ENCODE measurements around the gene PDE11A. TPM values are rescaled to one million over a fixed set of nuclear protein-coding genes. Genes with fewer than 3 reads are reported as not detected.

The PDE11A gene
- total RNA-seq, 1 donor from 2014 or later = 2.0 TPM

DNA sequence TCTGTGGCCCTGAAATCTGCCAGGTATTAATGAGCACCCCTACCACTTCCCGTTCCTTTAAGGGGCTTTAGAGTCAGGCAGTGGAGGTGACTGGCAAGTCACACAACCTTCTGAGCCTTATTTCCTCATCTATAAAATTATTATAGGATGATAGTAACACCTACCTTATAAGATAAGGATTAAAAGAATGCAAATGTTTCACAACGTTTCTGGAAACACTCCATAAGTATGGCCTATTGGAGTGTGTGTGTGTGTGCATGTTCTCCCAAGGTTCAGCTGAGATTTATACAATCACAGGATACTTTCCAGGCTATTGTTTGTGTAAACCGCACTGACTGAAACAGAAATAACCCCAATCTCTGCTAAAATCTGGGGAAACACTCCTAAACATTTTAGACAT lies 176.0 kb downstream of the PDE11A start:
- Mint-ChIP-seq H3K4me3 (no peak overlapping the region), H3K27me3 (no peaks in the 10 kb centered on the region), H3K36me3 (no peaks in the 10 kb centered on the region), H3K27ac (no peak overlapping the region), H3K9me3 (no peaks in the 10 kb centered on the region), H3K4me1 (ENCODE audit: unreplicated experiment) (no peaks in the 10 kb centered on the region)
- DNase-seq (ENCODE audit: extremely low spot score, unreplicated experiment) = no peak
- TF ChIP-seq, protein P1, sequence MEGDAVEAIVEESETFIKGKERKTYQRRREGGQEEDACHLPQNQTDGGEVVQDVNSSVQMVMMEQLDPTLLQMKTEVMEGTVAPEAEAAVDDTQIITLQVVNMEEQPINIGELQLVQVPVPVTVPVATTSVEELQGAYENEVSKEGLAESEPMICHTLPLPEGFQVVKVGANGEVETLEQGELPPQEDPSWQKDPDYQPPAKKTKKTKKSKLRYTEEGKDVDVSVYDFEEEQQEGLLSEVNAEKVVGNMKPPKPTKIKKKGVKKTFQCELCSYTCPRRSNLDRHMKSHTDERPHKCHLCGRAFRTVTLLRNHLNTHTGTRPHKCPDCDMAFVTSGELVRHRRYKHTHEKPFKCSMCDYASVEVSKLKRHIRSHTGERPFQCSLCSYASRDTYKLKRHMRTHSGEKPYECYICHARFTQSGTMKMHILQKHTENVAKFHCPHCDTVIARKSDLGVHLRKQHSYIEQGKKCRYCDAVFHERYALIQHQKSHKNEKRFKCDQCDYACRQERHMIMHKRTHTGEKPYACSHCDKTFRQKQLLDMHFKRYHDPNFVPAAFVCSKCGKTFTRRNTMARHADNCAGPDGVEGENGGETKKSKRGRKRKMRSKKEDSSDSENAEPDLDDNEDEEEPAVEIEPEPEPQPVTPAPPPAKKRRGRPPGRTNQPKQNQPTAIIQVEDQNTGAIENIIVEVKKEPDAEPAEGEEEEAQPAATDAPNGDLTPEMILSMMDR (conservative IDR thresholded peaks at IDR 0.05) = no peak

DNA sequence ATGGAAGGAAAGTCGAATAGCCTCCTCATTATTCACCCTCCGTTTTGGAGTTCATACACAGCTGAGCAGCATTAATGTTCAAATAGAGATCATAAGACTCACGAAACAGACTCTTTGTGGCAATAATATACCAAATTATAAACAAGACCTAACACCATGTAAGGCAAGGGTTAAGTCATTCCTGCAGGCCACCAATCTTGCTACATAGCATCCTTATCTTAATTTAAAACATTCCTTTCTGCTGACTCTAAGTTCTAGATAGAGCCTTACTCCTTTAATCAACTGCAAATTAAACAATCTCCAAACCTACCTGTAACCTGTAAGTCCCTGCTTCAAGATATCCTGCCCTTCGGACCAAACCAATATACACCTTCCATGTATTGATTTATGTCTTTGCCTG lies 178.0 kb downstream of the PDE11A start:
- Mint-ChIP-seq H3K4me1 (ENCODE audit: unreplicated experiment) (no peaks in the 10 kb centered on the region), H3K36me3 (no peaks in the 10 kb centered on the region), H3K27me3 (no peaks in the 10 kb centered on the region), H3K27ac (peak overlapping the region; percentile 16), H3K9me3 (no peaks in the 10 kb centered on the region), H3K4me3 (no peak overlapping the region)
- no peak for DNase-seq (ENCODE audit: extremely low spot score, unreplicated experiment)
- TF ChIP-seq, protein P1 (conservative IDR thresholded peaks at IDR 0.05) = no peak

DNA sequence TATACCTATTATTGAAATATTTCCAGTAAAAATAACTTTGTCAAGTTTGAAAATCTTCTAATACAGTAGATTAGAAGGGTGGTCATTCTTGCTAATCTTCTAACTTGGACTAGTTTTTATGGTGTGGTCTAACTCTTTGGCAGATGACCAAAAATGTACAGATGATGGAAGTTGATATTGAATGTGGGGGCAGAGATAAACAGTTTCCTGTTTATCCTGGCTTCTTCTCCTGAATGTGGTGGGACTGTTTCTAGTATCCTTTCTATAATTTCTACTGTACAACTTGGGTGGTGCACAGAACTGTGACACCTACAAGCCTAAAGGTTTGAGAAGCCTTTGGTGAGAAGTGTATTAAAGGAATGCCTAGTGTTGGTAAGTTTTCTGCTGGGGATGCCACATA lies 178.7 kb downstream of the PDE11A start:
- Mint-ChIP-seq H3K9me3 (no peaks in the 10 kb centered on the region), H3K27ac (no peak overlapping the region), H3K4me3 (no peak overlapping the region), H3K27me3 (no peaks in the 10 kb centered on the region), H3K36me3 (no peaks in the 10 kb centered on the region), H3K4me1 (ENCODE audit: unreplicated experiment) (no peaks in the 10 kb centered on the region)
- DNase-seq (ENCODE audit: extremely low spot score, unreplicated experiment) = no peak
- TF ChIP-seq, protein P1 (conservative IDR thresholded peaks at IDR 0.05) = no peak

DNA sequence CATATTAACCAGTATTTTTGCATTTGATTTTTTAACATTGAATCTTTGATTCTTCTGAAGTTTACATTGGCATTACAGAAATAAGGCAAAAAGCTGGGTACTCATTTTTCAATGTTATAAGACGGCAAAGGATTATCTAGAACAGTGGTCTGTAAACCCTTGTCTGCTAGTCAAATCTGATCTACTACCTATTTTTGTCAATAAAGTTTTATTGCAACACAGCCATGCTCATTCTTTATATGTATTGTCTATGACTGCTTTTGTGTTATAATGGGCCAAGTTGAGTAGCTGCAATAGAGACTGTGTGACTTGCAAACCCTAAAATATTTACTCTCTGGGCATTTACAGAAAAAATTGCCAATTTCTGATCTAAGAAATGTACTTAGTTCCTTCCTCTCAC lies 181.0 kb downstream of the PDE11A start:
- Mint-ChIP-seq H3K36me3 (no peaks in the 10 kb centered on the region), H3K4me1 (ENCODE audit: unreplicated experiment) (peaks cover 6% of the 10 kb centered on the region), H3K27ac (no peak overlapping the region), H3K4me3 (no peak overlapping the region), H3K27me3 (no peaks in the 10 kb centered on the region), H3K9me3 (no peaks in the 10 kb centered on the region)
- TF ChIP-seq, protein P1 (conservative IDR thresholded peaks at IDR 0.05) = no peak
- no peak for DNase-seq (ENCODE audit: extremely low spot score, unreplicated experiment)

DNA sequence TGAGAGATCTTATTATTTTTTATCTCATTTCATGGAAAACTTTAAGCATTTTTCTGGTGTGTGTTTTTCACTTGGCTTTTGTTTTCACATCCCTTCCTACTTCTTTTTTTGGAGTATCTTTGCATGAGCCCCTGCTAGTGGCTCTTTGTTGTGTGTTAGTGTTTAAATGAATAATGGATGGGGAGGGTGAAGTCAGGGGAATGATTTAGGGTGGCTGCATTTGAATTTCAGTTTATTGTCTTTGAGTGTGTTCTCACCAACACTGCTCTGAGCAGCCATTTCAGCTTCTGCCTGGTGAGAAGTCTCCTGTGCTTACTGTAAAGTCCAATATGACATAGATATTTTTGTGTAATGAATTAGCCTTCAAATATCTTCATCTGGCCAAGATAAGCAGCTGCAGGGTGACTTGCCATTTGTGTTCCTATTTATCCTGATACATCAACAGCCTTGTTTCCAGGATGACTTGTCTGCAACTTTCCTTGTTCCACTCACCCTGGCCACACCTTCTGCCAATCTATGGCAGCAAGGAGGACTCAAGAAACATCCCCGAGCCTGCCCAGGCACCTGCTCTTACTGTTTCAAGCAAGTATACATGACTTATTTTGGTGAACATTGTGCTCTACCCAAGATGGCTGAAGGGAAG lies 182.6 kb downstream of the PDE11A start:
- Mint-ChIP-seq H3K4me1 (ENCODE audit: unreplicated experiment) (peaks cover 7% of the 10 kb centered on the region), H3K36me3 (no peaks in the 10 kb centered on the region), H3K27me3 (peaks cover 3% of the 10 kb centered on the region), H3K27ac (no peak overlapping the region), H3K9me3 (no peaks in the 10 kb centered on the region), H3K4me3 (no peak overlapping the region)
- DNase-seq (ENCODE audit: extremely low spot score, unreplicated experiment) = no peak
- TF ChIP-seq, protein P1 (conservative IDR thresholded peaks at IDR 0.05) = no peak

DNA sequence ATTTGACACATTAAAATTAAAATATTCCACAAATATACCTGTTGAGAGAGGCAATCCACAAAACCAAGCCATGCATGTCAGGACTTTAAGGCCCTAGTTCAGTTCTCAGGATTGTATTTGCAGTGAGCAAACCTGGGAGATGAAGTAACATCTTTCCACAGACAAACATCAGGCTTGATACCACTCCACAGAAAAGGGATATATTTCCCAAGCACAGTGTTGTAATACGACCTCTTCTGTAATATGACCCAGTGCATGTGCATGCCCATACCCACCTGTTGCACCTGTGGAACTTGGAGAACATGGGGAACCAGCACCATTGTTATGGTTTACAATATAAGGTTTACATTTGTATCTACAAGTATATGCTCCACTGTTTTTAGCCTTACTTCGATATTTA lies 184.0 kb downstream of the PDE11A start:
- Mint-ChIP-seq H3K9me3 (peaks cover 2% of the 10 kb centered on the region), H3K27me3 (peaks cover 8% of the 10 kb centered on the region), H3K36me3 (no peaks in the 10 kb centered on the region), H3K4me1 (ENCODE audit: unreplicated experiment) (peaks cover 7% of the 10 kb centered on the region), H3K4me3 (no peak overlapping the region), H3K27ac (no peak overlapping the region)
- TF ChIP-seq, protein P1 (conservative IDR thresholded peaks at IDR 0.05) = no peak
- DNase-seq (ENCODE audit: extremely low spot score, unreplicated experiment) = no peak

All from type B pancreatic cell (in vitro differentiated cells).